Stimulated activated CD4-positive, alpha-beta T cell treated with anti-CD3 and anti-CD28 coated beads, Interleukin-1b, Interleukin-23, amount 100 ng/mL, for 4 hours (primary cell): ENCODE results near the gene MSX1.
"Not testable (repeated sequence)": the region's sequence is repeated elsewhere in the genome, so short reads cannot be mapped to it uniquely, and the experiment has no call there.

Experiments used
- DNase-seq, 2 donors: peaks; one replicate each; pipeline ENCODE4 v3.0.0-alpha.2; 2020; ENCODE audit warnings: low read depth in 2 of 2

MSX1 gene

DNA sequence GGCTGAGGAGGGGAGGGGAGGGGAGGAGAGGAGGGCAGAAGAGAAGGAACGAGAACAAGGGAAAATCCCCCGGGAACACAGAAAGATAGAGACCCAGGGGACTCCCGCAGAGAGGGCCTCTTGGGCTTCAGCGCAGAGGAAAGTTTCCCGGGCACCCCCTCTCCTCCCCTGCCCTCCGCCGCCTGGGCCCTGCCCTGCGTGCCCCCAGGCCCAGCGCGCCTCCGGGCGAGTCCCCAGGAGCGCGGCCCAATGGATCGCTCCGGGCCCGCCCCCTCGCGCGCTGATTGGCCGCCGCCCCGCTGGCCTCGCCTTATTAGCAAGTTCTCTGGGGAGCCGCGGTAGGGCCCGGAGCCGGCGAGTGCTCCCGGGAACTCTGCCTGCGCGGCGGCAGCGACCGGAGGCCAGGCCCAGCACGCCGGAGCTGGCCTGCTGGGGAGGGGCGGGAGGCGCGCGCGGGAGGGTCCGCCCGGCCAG, at the start of gene MSX1:
MSX1 (plus strand) TSS at position 341 of the 474 bp plus-strand sequence. CDS start 235 bp downstream, outside the sequence.
- peak in 1 of 2 donors; percentile 50 for DNase-seq

- DNase-seq: no peak
Observed at GRCh38 chr4:4810092-4810774, 49.2 kb upstream of the MSX1 start.

DNA sequence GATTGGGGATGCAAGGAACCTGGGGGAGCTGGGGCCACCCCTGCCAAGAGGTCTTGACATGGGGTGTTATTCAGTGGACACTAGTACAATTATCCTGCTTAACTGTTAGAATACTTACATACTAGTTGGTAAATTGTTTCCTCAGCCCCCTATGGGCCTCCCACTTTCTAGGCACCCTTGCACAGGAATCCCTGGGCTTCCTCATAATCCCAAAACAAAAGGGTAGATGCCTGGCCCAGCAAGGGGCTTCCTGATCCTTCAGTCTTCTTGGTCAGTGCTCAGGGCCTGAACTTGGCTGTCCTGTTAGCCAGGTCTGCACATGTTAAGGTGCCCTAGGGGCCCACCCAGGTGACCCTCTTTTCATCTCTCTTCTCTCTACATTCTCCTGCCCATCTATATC, 48.7 kb upstream of the MSX1 start:
- no peak for DNase-seq

DNA sequence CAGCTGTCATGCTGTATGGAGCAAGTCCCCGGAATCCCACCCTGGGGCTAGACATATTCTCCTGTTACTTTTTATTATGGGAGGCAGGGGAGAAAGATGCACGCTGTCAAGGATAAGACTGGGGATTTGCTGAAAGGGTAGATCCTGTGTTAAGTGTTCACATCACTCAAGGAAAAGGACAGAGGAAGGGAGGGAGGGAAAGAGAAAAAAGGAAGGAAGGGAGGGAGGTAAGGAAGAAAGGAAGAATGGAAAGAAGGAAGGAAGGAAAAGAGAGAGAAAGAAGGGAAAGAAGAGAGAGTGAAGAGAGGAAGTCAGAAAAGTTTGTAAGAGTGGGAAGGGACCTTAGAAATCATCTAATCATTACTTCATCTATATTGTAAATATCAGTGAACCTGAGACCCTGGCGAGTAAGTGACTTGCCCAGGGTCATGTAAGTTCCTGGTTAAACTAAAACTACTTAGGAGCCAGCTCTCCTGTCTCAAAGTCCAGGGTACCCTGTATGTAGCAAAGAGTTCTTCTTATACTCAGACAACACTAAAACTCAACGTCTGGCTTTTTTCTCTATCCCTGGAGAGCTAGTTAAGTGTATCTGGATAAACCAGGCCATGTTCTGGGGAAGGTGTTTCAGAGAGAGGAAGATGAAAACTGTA, 47.2 kb upstream of the MSX1 start:
- no peak for DNase-seq

DNA sequence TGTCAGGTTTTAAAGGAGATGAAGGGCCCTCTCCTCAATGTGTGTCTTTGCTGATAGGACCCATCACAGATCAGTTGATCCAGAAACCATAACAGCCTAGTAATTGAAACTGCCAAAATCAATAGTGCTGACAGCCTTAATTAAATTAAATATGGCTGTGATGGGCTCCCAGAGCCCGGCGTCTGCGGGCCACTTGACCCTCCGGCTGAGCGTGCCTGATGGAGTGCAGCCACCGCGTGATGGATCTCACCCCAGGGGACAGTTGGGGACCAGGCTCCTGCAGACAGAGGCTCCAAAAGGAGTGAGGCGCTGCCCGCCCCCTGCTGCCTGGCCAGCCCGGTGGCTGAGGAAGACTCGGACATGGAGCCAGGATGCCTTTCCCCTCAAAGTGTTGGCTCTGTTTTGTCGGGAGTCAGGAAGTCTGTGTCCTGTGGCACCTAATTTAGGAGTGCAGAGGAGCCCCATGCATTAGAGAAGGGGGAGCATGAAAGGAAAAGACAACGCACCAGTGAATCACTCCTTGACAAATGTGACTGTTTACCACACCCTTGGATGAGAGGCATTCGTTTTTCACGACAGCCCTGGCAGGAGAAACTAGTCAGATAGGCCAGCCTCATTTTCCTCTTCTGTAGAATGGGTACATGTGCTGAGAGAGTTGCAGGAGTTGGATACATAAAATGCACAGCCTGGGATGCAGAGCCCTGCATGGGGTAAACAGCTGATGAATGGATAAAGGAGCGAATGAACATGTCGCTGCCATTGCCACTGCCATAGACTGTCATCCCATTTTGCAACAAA, 40.9 kb upstream of the MSX1 start:
- no peak for DNase-seq

- DNase-seq: no peak
Observed at GRCh38 chr4:4819213-4819606, 40.3 kb upstream of the MSX1 start.

DNA sequence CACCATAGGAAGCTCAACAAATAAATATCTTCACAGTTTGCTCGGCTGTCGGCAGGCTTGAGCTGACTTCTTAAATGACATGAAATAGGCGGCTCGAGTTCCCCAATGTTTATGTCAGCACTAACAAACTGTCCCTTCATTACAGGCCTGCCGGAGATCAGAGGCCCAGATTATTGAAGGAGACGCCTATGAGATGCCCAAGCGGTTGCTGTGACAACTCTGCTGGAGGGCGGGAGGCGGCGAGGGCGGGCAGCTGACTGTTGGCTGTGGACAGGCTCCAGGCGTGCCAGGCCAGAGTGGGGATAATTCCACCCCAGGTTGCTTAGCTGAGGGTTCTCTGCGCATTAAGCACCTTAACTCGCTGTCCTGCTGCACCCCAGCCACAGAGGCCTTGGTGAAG, 39.2 kb upstream of the MSX1 start:
- no peak for DNase-seq

DNA sequence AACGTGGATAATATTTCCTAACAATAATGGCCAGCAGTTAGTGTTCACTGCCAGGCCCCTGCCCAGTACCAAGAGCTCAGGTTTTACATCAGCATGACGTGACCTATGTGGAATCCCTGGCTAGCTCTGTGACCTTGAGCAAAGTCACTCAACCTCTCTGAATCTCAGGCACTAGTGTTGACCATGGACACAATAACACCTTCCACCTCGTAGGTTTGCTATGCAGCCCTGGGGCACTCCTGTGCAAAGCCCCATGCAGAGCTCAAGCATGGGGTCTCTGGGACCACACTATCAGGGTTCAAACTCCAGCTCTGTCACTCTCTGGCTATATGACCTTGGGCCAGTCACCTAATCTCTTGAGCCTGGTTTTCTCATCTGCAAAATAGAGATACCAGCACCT, 38.7 kb upstream of the MSX1 start:
- DNase-seq: no peak

DNA sequence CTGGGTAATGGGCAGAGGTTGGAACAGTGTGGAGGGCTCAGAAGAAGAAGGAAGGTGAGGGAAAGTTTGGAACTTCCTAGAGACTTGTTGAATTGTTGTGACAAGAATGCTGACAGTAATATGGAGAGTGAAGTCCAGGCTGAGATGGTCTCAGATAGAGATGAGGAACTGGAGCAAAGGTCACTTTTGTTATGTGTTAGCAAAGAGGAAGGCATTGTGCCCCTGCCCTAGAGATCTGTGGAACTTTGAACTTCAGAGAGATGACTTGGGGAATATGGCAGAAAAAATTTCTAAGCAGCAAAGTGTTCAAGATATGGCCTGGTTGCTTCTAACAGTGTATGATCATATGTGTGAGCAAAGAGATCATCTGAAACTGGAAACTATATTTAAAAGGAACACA, 37.9 kb upstream of the MSX1 start:
- no peak for DNase-seq

GRCh38 chr4:4822286-4822685, 37.2 kb upstream of the MSX1 start:
- DNase-seq: not testable (repeated sequence)

GRCh38 chr4:4823621-4824162, 35.8 kb upstream of the MSX1 start:
- no peak for DNase-seq

DNA sequence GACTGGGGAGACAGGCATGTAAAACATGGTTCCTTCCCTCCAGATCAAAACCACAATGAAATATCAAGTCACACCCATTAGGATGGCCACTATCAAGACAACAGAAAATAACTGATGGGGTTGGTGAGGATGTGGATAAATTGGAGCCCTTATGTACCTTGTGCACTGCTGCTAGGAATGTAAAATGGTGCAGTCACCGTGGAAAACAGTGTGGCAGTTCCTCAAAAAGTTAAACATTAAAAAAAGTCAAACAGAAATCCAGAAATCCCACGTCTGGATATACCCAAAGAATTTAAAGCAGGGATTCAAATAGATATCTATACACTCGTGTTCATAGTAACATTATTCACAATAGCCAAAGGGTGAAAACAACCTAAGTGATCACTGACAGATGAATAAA, 35.2 kb upstream of the MSX1 start:
- DNase-seq: no peak

DNA sequence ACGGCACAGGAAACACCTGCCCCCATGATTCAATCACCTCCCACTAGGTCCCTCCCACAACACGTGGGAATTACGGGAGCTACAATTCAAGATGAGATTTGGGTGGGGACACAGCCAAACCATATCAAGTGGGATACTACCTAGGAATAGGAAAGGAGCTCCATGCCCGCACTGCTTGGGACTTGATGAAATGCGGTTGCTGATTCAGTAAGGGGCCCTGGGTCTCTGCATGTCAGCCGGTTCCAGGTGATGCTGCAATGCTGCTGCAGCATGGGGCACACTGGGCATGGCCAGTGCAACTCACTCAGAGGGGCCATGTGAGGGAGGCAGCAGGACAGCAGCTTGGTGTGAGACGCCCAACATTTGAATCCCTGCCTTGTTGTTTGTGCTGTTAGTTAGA, 34.0 kb upstream of the MSX1 start:
- DNase-seq: no peak

- no peak for DNase-seq
Observed at GRCh38 chr4:4829837-4830236, 29.6 kb upstream of the MSX1 start.

GRCh38 chr4:4831266-4831665, 28.2 kb upstream of the MSX1 start:
- no peak for DNase-seq

DNA sequence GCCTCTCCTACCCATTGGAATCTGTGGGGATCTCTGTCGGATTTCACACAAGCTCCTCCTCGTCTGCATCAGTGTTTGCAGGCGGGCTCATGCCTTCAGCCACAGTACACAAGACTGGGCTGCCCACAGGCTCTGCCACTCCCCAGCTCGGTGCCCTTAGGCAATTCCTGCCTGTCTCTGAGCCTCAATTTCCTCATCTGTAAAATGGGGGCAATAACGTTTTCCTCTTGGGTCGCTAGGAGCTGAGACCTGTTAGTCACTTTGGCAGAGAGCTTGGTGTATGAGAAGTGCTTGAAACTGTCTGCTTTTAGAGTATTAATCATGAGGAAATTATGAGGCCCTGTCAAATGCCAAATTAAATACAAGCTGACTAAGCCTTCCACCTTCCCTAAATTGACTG, 27.6 kb upstream of the MSX1 start:
- no peak for DNase-seq

DNA sequence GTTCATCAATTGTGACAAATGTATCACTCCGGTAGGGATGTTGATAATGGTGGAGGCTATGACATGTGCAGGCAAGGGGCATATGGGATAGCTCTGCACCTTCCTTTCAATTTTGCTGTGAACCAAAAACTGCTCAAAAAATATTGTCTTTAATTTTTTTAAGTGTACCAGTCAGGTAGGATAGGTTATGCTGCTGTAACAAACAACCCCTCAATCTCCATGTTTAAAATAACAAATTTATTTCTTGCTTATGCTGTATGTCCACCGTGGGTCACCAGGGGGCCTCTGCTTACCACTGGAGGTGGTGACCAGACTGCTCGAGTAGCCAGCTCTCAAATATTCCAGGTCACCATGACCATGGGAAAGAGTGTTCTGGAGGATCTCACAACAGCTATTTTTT, 23.4 kb upstream of the MSX1 start:
- DNase-seq: no peak

DNA sequence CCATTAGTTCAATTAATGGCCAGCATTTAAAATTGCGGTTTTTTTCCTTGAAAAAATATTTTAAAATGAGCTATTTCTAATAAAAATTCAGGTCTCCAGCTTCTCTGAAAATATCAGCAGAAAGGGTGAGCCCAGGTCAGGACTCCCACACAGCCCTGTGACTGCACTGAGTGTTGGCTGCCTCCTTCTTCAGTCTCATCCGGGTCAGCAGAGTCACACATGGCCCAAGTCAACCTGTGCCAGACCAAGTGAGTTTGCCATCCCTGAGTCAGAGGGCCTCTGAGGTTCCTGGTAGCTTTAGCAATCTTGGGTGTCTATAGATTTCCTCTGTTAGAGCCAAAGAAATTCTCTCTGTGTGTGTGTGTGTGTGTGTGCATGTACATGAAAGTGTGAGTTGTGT, 22.1 kb upstream of the MSX1 start:
- DNase-seq: no peak

DNA sequence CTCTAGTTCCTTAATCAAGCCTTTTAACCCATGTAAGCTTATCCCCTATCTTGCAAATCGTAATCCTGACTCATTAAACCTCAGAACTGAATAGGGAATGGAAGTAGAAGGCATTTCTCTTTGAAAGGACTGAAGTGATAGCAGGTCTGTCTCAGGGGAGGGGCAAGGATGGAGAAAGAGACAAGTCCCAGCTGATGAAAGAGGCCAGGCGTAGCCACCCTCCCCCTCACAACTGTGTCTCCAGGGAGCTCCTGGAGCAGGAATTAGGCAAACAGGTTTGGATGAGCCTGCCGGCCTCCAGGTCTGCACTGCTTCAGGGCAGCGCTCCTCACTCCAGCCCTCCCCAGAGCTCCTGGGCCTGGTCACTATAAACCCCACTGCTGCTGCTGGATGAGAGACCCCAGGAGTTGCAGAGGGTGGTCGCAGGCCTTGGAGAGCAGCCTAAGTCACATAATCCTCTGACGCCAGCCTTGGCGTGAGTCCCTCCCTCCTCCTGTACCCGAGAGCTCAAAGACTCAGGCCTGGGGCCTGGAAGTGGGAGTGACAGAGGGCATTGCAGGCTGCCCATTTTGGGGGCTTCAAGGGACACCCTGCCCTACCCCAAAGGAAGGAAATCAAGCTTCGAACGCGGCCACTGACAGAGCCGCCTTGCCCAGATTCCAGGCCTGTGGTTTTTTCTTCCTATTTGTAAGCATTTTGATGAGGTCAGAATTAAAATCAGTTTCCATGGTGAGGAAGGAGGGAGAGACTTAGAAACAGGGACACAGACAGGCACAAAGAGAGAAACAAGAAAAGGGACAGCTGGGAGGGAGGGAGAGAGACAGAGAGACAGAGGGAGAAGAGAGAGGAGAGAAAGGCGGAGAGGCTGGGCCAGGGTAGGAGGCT, 21.2 kb upstream of the MSX1 start:
- DNase-seq: no peak

DNA sequence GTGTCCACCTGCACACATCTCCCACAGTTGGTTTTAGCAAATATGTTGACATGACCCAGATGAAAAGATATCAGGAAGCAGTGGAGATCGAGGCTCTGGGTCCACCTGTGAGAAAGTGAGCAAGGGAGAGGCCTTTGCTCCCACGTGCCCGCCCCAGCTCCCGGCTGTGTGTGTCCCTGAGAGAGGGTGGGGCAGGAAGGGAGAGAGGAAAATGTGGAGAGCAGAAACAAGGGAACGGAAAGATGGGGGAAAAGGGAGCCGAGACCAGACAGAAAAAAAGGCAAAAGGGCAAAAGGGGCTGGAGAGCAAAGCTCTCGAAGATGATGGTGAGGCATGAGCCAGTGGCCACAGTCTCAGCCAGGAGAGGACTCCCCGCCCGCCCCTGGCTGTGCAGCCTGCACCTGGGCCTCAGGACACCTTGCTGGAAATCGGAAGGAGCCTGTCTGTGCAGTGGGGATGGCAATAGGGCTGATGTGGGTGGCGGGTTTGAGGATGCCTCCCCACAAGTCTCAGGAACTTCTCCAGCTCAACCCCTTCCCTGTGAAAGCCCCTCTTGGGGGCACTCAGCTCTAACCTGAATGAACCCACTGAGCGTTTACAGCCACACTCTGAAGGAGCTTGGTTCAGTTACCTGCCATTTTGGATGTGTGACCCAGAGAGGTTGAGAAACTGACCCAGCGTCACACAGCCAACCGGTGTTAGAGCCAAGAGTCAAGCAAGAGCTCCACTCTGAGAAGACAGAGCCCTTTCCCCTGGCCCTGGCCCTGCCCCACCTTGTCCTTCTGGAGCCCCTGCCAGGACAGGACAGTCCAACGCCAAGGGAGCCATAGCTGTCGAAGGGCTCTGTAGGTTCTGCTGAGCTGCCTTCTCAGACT, 20.3 kb upstream of the MSX1 start:
- no peak for DNase-seq

DNA sequence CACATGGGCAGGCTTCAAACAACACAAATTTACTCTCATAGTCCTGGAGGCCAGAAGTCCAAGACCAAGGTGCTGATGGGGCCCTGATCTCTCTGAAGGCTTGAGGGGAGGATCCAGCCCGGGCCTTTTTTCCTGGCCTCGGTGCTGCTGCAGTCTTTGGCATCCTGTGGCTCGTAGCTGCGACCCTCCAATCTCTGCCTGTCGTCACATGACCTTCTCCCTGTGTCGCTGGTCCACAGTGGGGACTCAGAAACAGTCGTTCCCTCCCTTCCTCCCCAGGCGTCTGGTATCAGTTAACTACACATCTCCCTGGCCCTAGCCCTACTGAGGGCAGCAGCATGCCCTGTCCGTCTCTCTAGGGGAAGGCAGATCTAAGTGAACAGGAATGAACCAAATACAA, 19.1 kb upstream of the MSX1 start:
- no peak for DNase-seq
